HG03097 (cell line): ENCODE data around the gene TTC3.
A peak's percentile ranks its signal among the peaks of the same experiment; 100 is the strongest.

Experiments
- ATAC-seq: cut with Tn5 transposase; IDR thresholded peaks from one replicate; pipeline ENCODE4 v1.9.1; 2021; ENCODE audit not compliant: unreplicated experiment, low FRiP score

TTC3 gene

DNA sequence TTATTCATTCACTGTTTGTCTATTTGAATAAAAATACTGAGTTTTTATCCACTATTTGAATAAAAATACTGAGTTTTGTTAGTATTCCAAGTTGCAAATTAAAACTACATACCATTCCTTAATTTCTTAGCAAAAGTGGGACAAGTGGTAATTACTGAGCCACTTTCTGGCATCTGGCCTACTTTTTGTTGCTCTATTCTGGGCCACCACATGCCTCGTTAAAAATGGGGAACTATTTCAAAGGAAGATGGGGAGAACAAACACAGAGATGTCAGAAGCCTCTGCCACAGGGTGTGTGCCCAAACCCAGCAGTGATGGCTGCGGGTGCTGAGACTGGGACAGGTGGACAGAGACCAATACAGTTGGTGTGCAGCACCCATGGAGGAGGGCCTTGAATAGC lies 14.8 kb upstream of the TTC3 start:
- ATAC-seq: no peak

DNA sequence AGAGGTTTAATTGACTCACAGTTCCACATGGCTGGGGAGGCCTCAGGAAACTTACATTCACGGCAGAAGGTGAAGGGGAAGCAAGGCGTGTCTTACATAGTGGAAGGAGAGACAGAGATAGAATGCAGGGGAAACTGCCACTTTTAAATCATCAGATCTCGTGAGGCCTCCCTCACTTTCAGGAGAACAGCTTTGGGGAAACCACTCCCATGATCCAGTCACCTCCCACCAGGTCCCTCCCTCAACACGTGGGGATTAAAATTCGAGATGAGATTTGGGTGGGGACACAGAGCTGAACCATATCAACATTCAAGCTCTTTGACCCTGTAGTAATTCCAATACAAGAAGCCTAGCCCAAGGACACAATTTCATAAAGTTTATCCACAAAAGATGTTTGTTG lies 13.9 kb upstream of the TTC3 start:
- no peak for ATAC-seq

DNA sequence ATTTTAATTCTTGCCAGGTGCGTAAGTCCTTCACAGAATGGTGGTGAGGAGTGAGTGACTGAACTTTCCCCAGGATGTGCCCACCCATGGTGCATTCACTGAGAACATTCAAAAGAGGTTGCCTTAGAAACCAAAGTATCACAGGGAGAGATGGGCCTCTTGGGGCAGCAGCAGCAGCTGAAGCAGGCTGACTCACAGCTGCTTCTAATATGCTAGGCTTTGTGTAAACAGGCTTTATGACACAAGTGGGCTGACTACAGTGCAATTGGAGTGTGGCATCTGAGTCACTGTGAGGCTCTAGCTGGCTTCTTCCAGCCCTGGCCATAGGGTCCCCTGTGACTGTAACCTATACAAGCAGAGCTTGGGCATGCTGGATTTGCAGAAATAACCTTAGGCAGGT lies 12.8 kb upstream of the TTC3 start:
- no peak for ATAC-seq

DNA sequence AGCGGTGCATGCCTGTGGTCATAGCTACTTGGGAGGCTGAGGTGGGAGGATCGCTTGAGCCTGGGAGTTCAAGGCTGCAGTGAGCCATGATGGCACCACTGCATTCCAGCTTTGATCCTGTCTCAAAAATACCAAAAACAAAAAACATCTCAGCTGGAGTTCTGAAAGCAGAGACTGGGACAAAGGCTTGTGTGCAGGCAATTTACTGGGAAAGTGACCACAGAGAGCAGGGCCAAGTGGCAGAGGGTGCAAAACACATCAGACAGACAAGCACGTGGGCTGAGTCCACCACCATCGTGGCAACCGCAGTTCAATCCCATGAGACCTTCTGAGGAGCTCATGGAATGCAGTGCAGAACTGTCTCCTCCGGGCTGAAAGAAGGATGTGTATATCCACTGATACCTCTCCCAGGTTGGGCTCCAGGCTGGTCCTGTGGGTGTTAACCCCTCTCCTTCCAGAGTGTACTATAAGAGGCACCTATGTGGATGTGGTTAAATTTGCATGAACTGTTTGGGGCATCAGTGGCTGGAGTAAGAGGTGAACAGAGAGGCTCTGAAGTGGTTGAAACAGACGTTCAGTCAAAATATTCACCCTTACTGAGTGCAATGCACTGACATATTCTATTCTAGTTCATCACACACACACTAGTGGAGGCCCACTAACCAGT lies 11.0 kb upstream of the TTC3 start:
- ATAC-seq: no peak

DNA sequence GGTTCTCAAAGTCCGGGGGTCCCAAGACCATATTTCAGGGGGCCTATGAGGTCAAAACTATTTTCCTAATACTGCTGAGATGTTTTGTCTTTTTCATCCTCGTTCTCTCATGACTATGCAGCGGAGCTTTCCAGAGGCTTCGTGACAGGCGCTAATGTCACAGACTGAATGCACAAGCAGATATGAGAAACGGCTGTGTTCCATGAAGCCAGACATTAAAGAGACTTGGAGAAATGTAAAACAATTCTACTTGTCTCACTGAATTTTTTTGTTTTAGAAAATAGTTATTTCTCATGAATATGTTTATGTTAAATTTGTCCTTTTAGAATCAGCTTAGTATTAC lies 10.5 kb upstream of the TTC3 start:
- ATAC-seq: no peak

DNA sequence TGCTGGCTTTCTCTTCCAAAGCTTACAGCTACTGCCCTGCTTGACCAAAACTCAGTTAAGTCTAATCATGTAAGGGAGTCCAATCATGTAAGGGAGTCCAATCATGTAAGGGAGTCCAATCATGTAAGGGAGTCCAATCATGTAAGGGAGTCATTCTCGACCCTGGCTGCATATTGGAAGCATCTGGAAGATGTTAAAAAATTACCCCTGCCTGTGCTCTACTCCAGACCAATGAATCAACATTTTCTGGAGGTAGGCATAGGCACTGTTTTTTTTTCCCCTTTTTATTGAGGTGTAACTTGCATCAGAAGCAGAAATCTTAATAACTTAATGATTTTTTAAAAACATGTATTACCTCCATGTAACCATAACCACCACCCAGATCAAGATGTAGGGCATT lies 9.6 kb upstream of the TTC3 start:
- no peak for ATAC-seq

DNA sequence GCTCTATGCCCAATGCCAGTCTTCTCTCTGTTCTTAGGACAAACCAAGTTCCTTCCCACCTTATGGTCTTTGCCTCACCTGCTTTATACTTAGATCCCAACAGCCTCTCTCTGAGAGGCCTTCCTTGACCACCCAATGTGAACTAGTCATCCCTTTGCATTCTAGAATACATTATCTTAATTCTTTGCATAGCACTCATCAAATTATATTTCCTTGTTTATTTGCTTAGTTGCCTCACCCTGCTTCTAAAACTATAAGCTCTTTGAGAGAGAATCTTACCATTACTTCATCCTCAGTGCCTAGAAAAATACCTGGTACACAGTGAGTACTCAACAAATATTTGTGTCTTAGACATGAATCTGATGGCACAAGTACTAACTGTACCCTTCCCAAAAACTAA lies 8.2 kb upstream of the TTC3 start:
- no peak for ATAC-seq

DNA sequence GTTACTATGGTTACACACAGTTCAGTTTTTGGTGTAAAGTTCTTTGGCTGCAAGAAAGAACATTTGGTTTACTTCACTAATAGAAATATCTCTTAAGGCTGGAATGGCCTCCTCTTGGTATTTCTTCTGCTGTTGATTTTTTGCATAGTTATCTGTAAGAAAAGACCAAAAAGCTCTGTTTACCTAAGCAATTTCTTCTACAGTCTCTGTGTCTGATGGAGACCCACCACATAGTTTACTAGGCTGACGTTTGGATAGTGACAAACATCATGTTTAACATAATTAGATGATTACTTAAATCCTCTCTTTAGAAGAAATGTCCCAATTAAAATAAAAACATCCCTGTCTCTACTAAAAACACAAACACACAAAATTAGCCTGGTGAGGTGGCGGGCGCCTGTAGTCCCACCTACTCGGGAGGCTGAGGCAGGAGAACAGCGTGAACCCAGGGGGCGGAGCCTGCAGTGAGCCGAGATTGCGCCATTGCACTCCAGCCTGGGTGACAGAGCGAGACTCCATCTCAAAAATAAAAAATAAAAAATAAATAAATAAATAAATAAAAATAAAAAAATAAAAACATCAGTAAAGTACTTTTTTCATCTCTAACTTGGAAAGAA lies 7.4 kb upstream of the TTC3 start:
- no peak for ATAC-seq

DNA sequence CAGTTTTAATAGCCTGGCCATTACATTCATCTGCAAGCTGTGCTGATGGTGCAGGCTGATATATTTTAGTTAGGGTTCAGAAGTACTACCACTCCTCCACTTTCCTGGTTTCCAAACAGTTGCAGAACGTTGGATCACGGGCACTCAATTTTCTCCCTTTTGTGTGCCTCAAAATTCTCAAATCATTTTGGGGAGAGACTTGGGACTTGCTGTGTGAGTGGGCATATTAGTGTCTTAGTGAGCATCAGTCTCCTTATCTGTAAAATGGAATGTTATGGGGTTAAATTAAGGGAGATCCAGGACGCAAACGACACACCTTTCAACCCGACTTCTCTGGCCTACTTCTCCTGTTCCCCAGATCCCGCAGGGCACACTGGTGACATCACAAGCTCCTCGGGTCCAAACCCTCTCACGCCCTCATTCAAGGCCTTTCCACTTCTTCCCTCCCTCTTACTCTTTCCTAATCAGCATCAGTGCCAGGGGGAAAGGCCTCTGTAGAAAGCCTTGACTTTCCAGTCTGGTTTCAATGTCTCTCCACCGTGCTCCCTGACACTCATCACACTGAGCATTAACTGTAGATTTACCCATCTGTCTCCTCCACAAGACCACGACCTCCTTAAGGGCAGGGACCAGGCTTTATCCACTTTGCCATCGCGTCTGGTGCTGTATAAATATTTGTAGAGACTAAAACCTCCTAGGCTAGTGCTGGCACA lies 1.3 kb upstream of the TTC3 start:
- no peak for ATAC-seq

DNA sequence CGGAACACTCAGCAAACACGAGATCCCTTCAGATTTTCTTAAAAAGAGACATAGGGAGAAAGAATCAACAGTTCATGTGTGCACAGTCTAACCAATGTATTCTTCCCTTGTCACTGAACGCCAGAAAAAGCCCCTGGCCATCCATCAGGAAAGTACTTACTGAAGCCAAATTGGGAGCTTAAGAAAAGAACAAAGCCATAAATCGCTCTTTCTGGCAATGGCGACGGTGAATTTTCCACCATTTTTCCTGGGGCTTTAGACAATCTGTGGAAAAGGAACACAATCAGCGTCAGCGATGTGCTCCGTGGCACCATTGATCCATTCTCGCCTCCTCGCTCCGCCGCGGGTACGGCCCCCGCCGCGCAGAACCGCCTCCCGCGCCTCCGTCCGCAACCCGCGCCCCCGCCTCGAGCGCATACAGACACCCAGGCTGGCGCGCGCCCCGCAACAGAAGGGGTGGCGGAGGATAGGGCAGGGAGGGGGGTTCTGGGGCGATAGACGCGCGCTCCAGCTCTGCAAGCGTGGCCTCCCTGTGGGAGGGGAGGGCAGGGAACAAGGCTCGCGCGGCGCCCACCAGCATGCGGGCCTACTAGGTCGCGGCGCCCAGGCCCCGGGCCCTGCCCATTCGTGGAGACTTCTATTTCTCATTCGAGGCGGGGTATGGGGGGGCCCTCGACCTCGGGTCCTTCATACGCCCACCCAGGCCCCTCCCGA lies 623 bp upstream of the TTC3 start:
- ATAC-seq: peak; percentile 30

DNA sequence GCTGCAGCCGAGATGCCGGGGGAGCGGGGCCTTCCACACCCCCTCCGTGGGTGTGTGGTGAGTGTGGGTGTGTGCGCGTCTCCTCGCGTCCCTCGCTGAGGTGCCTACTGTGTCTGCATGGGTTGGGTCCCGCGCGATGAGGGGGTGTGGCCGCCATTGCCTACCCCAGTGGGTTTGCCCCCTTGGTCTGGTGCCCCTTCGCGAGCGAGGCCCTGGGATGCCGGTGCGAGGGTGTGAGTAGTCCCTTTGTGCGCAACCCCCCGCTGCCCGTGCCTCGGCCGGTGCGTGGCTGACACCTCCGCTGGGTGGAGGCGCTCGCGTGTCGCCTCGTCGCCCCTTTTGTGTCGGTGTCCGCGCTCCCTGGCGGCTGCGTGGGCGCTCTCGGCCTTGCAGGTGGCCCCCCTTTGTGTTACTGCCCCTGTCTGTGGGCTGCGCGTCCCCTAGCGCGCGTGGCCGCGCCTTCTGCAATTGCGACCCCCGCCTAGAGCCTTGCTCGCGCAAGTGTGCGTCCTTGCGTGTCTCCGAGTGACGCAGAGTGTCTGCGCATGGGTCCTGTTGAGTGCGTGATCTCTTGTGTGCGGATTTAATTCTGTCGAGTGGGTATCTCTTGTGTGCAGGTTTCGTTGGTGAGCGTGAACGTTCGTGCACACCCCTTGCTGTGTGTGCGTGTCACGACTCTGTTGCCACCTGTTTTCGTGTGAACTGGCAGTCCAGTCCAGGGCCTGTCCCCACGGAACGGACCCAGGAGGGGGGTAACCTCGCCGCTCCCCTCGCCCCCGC lies 553 bp downstream of the TTC3 start:
- peak; percentile 11 for ATAC-seq

DNA sequence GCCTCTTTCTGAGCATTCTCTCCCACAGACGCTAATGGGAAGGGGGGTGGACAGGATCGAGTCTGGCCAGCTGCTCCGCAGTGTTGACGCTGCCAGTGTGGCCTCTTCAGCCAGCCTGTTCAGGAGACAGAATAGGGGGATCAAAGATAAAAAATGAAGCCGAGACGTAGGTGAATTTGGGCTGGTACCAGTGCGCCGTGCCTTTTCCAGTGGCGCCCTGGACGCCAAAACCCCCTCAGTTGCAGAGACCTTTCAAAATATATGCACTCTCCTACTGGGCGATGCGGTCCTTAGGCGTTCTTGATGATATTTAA lies 1.1 kb downstream of the TTC3 start:
- peak; percentile 5 for ATAC-seq

DNA sequence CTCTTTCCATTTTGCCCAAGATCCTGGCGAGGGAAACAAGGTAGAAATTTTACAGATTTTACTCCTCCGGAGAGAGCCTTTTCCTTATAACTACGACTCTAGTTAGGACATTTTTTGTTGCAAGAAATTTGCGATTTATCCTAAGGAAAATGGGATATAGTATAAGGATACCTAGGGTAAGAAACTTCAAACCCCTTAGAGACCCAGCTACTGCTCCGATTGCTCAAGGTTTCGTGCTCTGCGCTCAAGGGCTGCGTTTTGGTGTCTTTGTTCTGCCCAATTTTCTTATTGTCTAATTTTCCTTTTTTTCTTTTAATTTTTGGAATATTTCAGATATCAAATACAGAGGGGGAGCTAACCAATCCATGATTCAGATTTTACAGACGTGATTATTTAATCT lies 1.5 kb downstream of the TTC3 start:
- ATAC-seq: no peak

DNA sequence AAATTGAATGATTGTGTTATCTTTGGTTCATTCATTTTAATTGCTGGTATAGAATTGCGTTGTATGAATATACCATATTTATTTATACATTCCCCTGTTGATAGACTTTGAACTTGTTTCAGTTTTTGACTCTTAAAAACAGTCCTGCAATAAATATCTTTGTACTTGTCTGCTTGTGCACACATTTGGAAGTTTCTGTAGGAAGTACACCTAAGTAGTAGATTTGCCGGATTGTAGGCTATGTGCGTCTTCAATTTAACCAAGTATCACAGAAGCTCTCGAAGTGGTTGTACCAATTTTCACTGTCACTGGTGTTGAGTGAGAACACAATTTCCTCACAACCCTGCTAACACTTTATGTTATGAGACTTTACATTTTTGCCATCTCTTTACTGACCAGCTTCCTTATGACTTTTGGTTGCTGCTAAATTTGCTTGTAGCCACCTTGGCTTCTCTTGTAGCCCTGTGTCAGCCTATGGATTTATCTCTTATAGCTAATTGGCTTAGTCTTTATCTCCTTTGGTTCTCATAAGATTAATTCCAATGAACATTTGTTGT lies 2.2 kb downstream of the TTC3 start:
- no peak for ATAC-seq

DNA sequence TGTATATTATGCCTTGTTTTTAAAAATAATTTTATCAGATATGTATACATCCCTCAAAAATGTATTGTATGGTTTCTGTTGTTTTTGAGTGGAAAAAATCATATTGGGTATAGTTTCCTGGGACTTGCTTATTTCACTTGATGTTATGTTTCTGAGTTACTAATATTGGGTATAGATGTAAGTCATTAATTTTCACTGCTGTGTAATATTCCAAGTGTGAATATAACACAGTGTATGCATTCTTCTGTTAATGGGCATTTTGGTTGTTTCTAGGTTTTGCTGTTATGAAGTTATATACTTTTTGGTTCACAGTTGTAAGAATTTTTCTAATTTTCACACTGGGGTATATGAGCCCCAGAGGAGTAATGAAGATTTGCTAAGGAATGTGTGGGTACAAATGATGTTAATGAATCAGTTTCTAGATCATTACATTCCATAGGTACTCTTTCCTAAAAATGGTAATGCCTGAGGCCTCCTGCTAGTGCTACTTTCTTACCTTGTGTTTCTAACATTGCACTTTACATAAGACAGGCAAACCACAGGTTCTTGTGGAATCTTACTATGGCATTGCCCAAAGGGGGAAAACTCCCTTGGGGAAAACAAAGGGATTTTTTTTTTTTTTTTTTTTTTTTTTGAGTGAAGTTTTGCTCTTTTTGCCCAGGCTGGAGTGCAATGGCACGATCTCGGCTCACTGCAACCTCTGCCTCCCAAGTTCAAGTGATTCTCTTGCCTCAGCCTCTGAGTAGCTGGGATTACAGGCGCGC lies 3.2 kb downstream of the TTC3 start:
- no peak for ATAC-seq

DNA sequence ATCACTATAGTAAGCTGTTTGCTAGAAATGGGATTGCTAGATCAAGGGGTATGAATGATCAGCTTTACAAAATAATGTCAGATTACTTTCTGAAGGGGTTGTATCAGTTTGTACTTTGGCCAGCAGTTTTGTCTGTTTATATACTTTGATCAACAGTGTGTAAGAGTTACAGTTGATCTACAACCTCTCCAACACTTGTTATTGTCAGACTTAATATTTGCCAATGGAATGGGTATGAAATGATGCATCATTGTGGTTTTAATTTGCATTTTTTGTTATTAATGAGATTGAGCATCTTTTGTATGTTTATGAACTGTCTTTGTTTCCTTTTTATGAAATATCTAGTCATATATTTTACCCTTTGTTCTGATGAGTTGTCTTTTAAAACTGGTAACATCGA lies 4.3 kb downstream of the TTC3 start:
- no peak for ATAC-seq

DNA sequence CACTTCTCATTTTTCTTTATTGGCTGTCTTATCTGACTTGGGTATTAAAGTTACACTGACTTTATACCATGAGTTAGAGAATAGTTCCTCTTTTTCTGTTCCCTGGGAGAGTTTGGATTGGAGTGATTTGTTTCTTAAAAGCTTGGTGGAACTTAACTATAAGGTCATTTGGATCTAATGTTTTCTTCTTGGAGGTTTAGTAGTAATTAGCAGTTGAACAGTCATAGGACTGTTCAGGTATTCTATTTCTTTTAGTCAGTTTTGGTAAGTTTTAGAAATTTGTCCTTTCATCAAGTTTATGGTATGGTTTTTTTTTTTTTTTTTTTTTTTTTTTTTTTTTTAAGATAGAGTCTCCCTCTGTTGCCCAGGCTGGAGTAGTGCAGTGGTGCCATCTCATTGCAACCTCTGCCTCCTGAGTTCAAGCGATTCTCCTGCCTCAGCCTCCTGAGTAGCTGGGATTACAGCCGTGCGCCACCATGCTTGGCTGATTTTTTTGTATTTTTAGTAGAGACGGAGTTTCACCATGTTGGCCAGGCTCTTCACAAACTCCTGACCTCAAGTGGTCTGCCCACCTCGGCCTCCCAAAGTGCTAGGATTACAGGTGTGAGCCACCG lies 6.3 kb downstream of the TTC3 start:
- ATAC-seq: no peak

DNA sequence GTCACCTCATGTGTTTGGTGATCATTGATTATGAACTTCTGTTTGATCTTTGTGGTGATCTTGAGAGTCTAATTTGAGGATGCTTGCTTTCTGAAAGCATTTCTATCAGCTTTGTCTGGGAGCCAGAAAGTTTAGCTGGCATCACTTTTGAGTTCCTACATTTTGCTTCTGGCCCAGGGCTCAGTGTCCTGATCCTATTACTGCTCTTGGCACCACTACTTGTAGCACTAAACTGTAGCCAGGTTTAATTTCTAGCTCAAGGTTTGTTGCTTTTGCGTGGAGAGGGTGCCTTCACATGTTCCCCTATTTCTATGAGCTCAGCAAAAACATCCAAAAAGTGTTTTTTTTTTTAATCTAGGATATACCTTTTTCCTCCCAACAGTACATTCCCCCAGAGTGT lies 9.3 kb downstream of the TTC3 start:
- no peak for ATAC-seq

DNA sequence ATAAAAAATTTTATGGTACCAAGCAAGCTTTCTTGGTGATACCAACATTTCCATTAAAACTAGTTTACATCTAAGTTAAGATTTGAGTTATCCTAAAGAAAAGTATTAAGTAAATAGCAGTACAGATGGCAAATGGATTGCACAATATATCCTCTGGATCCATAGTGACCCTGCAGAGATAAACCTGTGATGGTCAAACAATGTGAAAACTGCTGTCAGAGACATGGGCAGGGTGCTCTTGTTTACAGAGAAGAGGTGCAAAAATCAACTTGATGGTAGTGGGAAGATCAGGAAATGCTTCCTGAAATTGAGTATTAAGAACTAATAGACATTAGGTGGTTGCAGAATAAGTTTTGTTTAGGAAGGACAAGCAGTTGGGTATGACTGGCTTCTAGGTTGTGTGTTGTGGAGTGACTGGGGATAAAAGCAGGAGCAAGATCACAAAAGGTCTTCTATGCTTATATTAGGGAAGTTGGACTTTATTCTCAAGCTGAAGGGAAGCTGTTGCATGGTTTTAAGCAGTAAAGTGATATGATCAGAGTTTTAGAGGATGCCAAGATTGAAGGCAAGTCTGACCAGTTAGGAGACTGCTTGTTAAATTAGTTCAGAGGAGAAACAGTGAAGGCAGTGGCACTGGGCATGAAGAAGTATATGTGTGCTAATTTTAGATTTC lies 9.9 kb downstream of the TTC3 start:
- no peak for ATAC-seq
